K562 (cell line): ENCODE results near the gene RPL36AL. TPM values are rescaled to one million over a fixed set of nuclear protein-coding genes. Genes with fewer than 3 reads are reported as not detected.

ENCODE experiments used
- EP400 ChIP-seq: fragments of 450-650 bp; IDR thresholded peaks from 2 replicates; pipeline ENCODE4 v1.6.1; 2017; ENCODE audit warnings: antibody characterized with exemption, mild to moderate bottlenecking, moderate library complexity
- MNT ChIP-seq, 2 experiments: fragments of 450-650 bp; conservative IDR thresholded peaks; 2 replicates each; pipeline ENCODE4 v1.6.1; 2017; ENCODE audit warnings: mild to moderate bottlenecking in 2 of 2, moderate library complexity in 2 of 2
- NFRKB ChIP-seq: fragments of 450-650 bp; IDR thresholded peaks from 2 replicates; pipeline ENCODE4 v1.6.1; 2016; ENCODE audit warnings: low read depth
- NR4A1 ChIP-seq, 2 experiments: fragments of 250-450 bp in 1 of 2; fragments of 450-650 bp in 1 of 2; sonication (Bioruptor Pico) in 1 of 2; IDR thresholded peaks; 2 replicates each; pipeline versions ENCODE4 v1.4.0 to v1.6.1; 2016 to 2020; ENCODE audit warnings: mild to moderate bottlenecking in 2 of 2, missing compliant biosample characterization in 1 of 2, missing genetic modification characterization in 1 of 2, moderate library complexity in 1 of 2
- NRF1 ChIP-seq, 2 experiments: fragments of 450-650 bp; IDR thresholded peaks in 1 of 2; conservative IDR thresholded peaks in 1 of 2; 2 replicates each; pipeline ENCODE4 v1.6.1; 2014; ENCODE audit warnings: mild to moderate bottlenecking in 2 of 2
- PATZ1 ChIP-seq: fragments of 250-450 bp; sonication (Bioruptor Pico); IDR thresholded peaks from 2 replicates; pipeline ENCODE4 v1.5.0; 2020; ENCODE audit warnings: mild to moderate bottlenecking, borderline replicate concordance
- RBBP5 ChIP-seq: fragments of 200-600 bp; sonication (generic); IDR thresholded peaks from 2 replicates; pipeline ENCODE4 v1.6.1; 2012; ENCODE audit warnings: borderline replicate concordance, mild to moderate bottlenecking, low read length, control low read depth, inconsistent platforms; ENCODE audit not compliant: insufficient read depth, poor library complexity, severe bottlenecking
- TEAD1 ChIP-seq, 2 experiments: fragments of 450-650 bp in 1 of 2; sonication (generic) in 1 of 2; formaldehyde crosslinking; IDR thresholded peaks; 2 replicates each; pipeline versions ENCODE4 v1.4.0 to v1.8.0; 2020 to 2022; ENCODE audit warnings: mild to moderate bottlenecking in 2 of 2, missing genetic modification reagents in 1 of 2
- ZNF184 ChIP-seq: sonication (generic); formaldehyde crosslinking; IDR thresholded peaks from 2 replicates; pipeline ENCODE4 v1.5.0; 2020; ENCODE audit warnings: missing genetic modification reagents
- ZNF224 ChIP-seq: sonication (generic); formaldehyde crosslinking; IDR thresholded peaks from 2 replicates; pipeline ENCODE4 v1.8.0; 2022; ENCODE audit warnings: mild to moderate bottlenecking, missing genetic modification reagents
- polyA plus RNA-seq, 8 experiments: library from polyadenylated mRNA; depleted of rRNA in 4 of 8; stranded (reverse) in 5 of 8; unstranded in 3 of 8; fragments of >200 nt; fragmentation: Nextera tagmentation in 2 of 8; fragmentation: Illumina TruSeq in 1 of 8; extraction: Ambion mirVana in 2 of 8; extraction: Trizol in 1 of 8; gene quantifications; 2 replicates each; pipeline versions ENCODE4 v1.2.1 to v1.2.3, GENCODE V29; 2011 to 2014; ENCODE audit warnings: inconsistent platforms in 1 of 8, missing spikeins in 1 of 8
- total RNA-seq, 7 experiments: library from RNA; depleted of rRNA in 6 of 7; stranded (reverse); fragments of >200 nt in 6 of 7; fragmentation: Illumina TruSeq in 2 of 7; extraction: Trizol in 2 of 7; gene quantifications; 2 replicates each; pipeline versions ENCODE4 v1.2.1 to v1.2.3, GENCODE V29; 2011 to 2021; ENCODE audit warnings: low replicate concordance in 1 of 7
- TF ChIP-seq, protein P1 (sequence below): fragments of 450-650 bp; IDR thresholded peaks from 2 replicates; pipeline ENCODE4 v1.6.1; 2017; ENCODE audit warnings: antibody characterized with exemption, mild to moderate bottlenecking
- TF ChIP-seq, protein P2 (sequence below): sonication (generic); formaldehyde crosslinking; IDR thresholded peaks from 2 replicates; pipeline ENCODE4 v1.8.0; 2022; ENCODE audit warnings: mild to moderate bottlenecking, missing genetic modification reagents

Gene RPL36AL
- total and polyA plus RNA-seq, 9 of the 15 experiments (the other 6 are each of a cell fraction or from before 2014, with no cell fraction given) = 146 to 674 (median 360) TPM

DNA sequence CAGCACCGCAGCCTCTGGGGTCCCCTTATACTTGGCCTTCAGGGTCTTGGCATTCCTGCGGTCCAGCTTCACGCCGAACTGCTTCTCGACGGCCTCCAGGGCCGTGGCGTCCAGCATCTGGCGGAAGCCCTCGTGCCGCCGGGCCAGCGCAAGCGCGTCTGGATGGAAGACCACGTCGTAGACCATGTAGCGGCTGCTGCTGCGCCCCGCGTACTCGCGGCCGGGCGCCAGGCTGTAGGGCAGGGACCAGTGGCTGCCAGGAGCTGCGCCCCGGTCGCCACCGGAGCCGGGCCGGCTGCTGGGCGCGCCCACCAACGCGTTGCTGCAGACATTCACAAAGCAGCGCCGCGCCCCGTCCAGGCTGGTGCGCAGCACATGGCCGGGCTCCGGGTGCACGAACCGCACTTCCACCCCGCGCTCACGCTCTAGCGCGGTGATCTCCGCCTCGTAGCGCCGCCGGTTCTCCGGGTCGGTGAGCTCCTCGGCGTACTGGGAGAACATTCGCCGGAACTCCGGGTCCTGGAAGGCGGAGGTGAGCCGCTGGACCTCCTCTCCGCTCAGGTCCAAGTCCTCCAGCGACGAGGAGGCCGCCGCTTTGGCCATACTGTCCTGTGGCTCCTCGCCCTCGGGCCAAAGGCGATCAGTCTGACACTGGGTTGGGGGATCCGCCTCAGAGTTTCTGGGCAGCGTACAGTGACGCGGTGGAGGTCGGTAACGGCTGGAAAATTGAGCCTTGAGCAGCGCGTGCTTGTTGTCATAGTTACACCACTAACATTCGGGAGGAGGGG, 14.3 kb upstream of the RPL36AL start, which contains the start of gene DNAAF2 (continued):
- TF ChIP-seq EP400 = peak; percentile 41
- TF ChIP-seq NR4A1 (CRISPR knock-in tag; IDR thresholded peaks at IDR 0.05) = 0 out of 2 replicates have a peak, but pooled peaks have one; percentile 6
- TF ChIP-seq NR4A1 (tag; IDR thresholded peaks at IDR 0.05) = no peak
- peak; percentile 61 to 78 for TF ChIP-seq MNT (conservative IDR thresholded peaks at IDR 0.05)
- TF ChIP-seq NFRKB = 0 out of 2 replicates have a peak, but pooled peaks have one; percentile 3
- no peak for TF ChIP-seq ZNF184
- TF ChIP-seq, protein P1, sequence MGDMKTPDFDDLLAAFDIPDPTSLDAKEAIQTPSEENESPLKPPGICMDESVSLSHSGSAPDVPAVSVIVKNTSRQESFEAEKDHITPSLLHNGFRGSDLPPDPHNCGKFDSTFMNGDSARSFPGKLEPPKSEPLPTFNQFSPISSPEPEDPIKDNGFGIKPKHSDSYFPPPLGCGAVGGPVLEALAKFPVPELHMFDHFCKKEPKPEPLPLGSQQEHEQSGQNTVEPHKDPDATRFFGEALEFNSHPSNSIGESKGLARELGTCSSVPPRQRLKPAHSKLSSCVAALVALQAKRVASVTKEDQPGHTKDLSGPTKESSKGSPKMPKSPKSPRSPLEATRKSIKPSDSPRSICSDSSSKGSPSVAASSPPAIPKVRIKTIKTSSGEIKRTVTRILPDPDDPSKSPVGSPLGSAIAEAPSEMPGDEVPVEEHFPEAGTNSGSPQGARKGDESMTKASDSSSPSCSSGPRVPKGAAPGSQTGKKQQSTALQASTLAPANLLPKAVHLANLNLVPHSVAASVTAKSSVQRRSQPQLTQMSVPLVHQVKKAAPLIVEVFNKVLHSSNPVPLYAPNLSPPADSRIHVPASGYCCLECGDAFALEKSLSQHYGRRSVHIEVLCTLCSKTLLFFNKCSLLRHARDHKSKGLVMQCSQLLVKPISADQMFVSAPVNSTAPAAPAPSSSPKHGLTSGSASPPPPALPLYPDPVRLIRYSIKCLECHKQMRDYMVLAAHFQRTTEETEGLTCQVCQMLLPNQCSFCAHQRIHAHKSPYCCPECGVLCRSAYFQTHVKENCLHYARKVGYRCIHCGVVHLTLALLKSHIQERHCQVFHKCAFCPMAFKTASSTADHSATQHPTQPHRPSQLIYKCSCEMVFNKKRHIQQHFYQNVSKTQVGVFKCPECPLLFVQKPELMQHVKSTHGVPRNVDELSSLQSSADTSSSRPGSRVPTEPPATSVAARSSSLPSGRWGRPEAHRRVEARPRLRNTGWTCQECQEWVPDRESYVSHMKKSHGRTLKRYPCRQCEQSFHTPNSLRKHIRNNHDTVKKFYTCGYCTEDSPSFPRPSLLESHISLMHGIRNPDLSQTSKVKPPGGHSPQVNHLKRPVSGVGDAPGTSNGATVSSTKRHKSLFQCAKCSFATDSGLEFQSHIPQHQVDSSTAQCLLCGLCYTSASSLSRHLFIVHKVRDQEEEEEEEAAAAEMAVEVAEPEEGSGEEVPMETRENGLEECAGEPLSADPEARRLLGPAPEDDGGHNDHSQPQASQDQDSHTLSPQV = peak; percentile 16; the same call in 1 of the 2 replicates
- TF ChIP-seq RBBP5 = peak; percentile 9
- TF ChIP-seq ZNF224 = no peak
- peak in 1 of 2 experiments; percentile 58; a peak in 1 of 4 replicates for TF ChIP-seq TEAD1 (CRISPR knock-in tag; IDR thresholded peaks at IDR 0.05)
- TF ChIP-seq PATZ1 (CRISPR knock-in tag) = no peak
- TF ChIP-seq NRF1 (conservative IDR thresholded peaks at IDR 0.05 in 1 of 2, IDR thresholded peaks at IDR 0.05 in 1 of 2) = peak; percentile 84 to 87
- TF ChIP-seq, protein P2, sequence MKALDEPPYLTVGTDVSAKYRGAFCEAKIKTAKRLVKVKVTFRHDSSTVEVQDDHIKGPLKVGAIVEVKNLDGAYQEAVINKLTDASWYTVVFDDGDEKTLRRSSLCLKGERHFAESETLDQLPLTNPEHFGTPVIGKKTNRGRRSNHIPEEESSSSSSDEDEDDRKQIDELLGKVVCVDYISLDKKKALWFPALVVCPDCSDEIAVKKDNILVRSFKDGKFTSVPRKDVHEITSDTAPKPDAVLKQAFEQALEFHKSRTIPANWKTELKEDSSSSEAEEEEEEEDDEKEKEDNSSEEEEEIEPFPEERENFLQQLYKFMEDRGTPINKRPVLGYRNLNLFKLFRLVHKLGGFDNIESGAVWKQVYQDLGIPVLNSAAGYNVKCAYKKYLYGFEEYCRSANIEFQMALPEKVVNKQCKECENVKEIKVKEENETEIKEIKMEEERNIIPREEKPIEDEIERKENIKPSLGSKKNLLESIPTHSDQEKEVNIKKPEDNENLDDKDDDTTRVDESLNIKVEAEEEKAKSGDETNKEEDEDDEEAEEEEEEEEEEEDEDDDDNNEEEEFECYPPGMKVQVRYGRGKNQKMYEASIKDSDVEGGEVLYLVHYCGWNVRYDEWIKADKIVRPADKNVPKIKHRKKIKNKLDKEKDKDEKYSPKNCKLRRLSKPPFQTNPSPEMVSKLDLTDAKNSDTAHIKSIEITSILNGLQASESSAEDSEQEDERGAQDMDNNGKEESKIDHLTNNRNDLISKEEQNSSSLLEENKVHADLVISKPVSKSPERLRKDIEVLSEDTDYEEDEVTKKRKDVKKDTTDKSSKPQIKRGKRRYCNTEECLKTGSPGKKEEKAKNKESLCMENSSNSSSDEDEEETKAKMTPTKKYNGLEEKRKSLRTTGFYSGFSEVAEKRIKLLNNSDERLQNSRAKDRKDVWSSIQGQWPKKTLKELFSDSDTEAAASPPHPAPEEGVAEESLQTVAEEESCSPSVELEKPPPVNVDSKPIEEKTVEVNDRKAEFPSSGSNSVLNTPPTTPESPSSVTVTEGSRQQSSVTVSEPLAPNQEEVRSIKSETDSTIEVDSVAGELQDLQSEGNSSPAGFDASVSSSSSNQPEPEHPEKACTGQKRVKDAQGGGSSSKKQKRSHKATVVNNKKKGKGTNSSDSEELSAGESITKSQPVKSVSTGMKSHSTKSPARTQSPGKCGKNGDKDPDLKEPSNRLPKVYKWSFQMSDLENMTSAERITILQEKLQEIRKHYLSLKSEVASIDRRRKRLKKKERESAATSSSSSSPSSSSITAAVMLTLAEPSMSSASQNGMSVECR (CRISPR knock-in tag) = peak; percentile 75
